ENCODE measurements around the gene UFC1.

Gene UFC1

DNA sequence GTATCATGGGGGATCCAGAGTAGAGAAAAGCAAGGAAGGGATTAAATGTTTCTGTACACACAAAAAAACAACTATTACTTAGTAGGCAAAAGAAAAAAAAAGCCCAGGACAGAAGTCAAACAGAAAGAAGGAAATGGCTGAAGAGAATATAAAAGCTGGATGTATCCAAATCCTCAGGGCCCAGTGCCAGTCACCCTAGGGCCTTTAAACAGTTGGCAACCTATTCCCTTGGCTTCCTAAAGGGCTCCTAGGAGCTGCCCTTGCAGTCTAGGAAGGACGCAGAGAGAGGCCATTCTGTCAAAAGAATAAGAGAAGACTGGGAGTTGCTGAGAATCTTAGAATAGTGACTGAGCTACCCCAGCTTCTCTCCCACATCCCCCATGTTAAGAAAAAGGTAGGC, 18.6 kb downstream of the UFC1 start:
- Histone ChIP-seq H3K9ac (no peak overlapping the region; the same call in 1 of the 2 replicates), H4K20me1 (ENCODE audit: insufficient read depth) (no peaks in the 10 kb centered on the region), H3K4me2 (no peak overlapping the region)

DNA sequence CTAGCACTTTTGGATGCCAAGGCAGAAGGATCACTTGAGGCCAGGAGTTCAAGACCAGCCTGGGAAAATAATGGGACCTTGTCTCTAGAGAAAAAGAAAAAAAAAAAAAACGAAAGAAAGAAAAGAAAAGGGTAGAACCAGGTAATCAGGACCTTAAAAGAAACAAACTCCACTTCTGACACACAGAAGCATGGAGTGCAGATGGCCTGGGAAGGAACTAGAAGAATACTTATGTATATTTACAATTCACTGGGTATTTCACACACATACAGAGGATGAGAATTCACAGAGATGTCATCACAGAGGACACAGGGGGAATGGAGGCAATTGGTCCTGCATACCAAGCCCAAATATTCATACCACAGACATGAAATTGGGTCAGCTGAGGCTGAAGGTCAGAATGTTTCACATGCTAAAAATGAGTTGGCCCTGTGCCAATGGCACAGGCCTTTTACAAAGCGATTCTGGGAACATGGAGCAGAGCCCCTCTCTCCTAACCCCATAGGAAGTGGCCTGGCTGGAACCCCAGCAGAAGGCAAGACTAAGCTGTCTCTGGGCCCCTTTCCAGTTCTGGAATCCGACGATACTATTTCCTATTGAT, 19.1 kb downstream of the UFC1 start:
- no peaks in the 10 kb centered on the region for H4K20me1 ChIP-seq (ENCODE audit: insufficient read depth)
- peak overlapping the region; percentile 37 for H3K4me2 ChIP-seq
- H3K27me3 ChIP-seq (ENCODE audit: insufficient read depth, low read depth) = no peaks in the 10 kb centered on the region
- peaks cover 54% of the 10 kb centered on the region for H3K4me1 ChIP-seq (ENCODE audit: low read depth, poor library complexity, severe bottlenecking)
- H3K27ac ChIP-seq = no peak overlapping the region
- H3K9ac ChIP-seq = no peak overlapping the region; the same call in 1 of the 2 replicates
- TF ChIP-seq, protein P1, sequence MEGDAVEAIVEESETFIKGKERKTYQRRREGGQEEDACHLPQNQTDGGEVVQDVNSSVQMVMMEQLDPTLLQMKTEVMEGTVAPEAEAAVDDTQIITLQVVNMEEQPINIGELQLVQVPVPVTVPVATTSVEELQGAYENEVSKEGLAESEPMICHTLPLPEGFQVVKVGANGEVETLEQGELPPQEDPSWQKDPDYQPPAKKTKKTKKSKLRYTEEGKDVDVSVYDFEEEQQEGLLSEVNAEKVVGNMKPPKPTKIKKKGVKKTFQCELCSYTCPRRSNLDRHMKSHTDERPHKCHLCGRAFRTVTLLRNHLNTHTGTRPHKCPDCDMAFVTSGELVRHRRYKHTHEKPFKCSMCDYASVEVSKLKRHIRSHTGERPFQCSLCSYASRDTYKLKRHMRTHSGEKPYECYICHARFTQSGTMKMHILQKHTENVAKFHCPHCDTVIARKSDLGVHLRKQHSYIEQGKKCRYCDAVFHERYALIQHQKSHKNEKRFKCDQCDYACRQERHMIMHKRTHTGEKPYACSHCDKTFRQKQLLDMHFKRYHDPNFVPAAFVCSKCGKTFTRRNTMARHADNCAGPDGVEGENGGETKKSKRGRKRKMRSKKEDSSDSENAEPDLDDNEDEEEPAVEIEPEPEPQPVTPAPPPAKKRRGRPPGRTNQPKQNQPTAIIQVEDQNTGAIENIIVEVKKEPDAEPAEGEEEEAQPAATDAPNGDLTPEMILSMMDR (conservative IDR thresholded peaks at IDR 0.05; ENCODE audit: low read depth, low read length) = peak; percentile 17; the same call in 1 of the 2 replicates
- H3K36me3 ChIP-seq (ENCODE audit: insufficient read depth) = peaks cover 31% of the 10 kb centered on the region; the same call in 1 of the 2 replicates
- H3K79me2 ChIP-seq (ENCODE audit: insufficient read depth, low read depth) = peaks cover 40% of the 10 kb centered on the region
- H2AFZ ChIP-seq (ENCODE audit: low read depth) = no peak overlapping the region
- H3K4me3 ChIP-seq (IDR thresholded peaks at IDR 0.05; ENCODE audit: insufficient read depth, low read depth, low read length) = peak overlapping the region; percentile 40

More for the DNA sequence above, 18.6 kb downstream of the UFC1 start:
- Histone ChIP-seq H3K4me3 (IDR thresholded peaks at IDR 0.05; ENCODE audit: insufficient read depth, low read depth, low read length) (peak overlapping the region; percentile 40), H3K27ac (no peak overlapping the region; the same call in 1 of the 2 replicates), H3K4me1 (ENCODE audit: low read depth, poor library complexity, severe bottlenecking) (peaks cover 55% of the 10 kb centered on the region), H3K36me3 (ENCODE audit: insufficient read depth) (peaks cover 31% of the 10 kb centered on the region; the same call in 1 of the 2 replicates), H2AFZ (ENCODE audit: low read depth) (no peak overlapping the region), H3K79me2 (ENCODE audit: insufficient read depth, low read depth) (peaks cover 40% of the 10 kb centered on the region), H3K27me3 (ENCODE audit: insufficient read depth, low read depth) (no peaks in the 10 kb centered on the region)
- TF ChIP-seq, protein P1 (conservative IDR thresholded peaks at IDR 0.05; ENCODE audit: low read depth, low read length) = no peak

DNA sequence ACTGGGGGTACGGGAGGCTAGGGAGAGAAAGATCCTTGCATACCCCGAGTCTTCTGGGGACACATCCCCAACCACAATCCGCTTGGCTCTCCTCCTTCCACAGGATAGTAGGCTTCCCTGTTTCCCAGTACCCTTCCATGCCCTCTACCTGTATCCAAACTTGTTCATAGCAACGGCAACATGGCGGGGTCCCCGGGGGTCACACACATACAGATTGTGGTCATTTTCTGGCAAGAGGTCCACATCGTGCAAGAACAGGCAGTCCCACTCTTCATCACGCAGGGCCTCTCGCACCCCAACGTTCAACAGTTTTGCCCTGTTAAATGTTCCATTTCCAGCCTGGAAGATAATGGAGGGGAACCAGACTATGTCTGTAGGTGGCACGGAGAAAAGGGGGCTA, 19.9 kb downstream of the UFC1 start:
- Histone ChIP-seq H3K27ac (no peak overlapping the region), H3K27me3 (ENCODE audit: insufficient read depth, low read depth) (no peaks in the 10 kb centered on the region), H2AFZ (ENCODE audit: low read depth) (no peak overlapping the region), H4K20me1 (ENCODE audit: insufficient read depth) (no peaks in the 10 kb centered on the region), H3K4me2 (no peak overlapping the region; the same call in 1 of the 2 replicates), H3K4me1 (ENCODE audit: low read depth, poor library complexity, severe bottlenecking) (peaks cover 58% of the 10 kb centered on the region), H3K79me2 (ENCODE audit: insufficient read depth, low read depth) (peaks cover 40% of the 10 kb centered on the region), H3K4me3 (IDR thresholded peaks at IDR 0.05; ENCODE audit: insufficient read depth, low read depth, low read length) (no peak overlapping the region), H3K9ac (no peak overlapping the region), H3K36me3 (ENCODE audit: insufficient read depth) (peaks cover 31% of the 10 kb centered on the region; the same call in 1 of the 2 replicates)
- TF ChIP-seq, protein P1 (conservative IDR thresholded peaks at IDR 0.05; ENCODE audit: low read depth, low read length) = no peak

DNA sequence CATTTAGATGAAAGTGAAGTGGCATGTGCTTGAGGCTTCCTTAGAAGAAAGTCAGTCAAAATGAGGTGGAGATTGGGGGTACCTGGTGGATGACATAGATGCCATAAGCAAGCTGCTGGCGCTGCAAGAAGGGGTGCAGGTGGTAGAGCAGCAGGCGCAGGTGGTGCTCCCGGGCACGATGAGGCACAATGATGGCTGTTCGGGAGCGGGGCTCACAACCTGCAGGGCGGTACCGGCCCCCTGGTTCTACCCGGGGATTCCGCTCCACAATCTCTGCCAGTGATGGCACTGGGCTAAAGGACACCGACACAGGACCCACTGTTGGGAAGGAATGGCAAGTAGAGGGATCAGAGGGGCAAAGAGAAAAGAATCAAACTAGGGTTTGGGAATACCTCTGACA, 21.1 kb downstream of the UFC1 start:
- TF ChIP-seq, protein P1 (conservative IDR thresholded peaks at IDR 0.05; ENCODE audit: low read depth, low read length) = no peak
- Histone ChIP-seq H3K9ac (no peak overlapping the region), H3K79me2 (ENCODE audit: insufficient read depth, low read depth) (peaks cover 40% of the 10 kb centered on the region), H3K4me3 (IDR thresholded peaks at IDR 0.05; ENCODE audit: insufficient read depth, low read depth, low read length) (no peak overlapping the region), H2AFZ (ENCODE audit: low read depth) (no peak overlapping the region), H3K36me3 (ENCODE audit: insufficient read depth) (peaks cover 31% of the 10 kb centered on the region; the same call in 1 of the 2 replicates), H3K27me3 (ENCODE audit: insufficient read depth, low read depth) (no peaks in the 10 kb centered on the region), H3K4me2 (peak overlapping the region; percentile 95), H3K27ac (no peak overlapping the region), H4K20me1 (ENCODE audit: insufficient read depth) (no peaks in the 10 kb centered on the region), H3K4me1 (ENCODE audit: low read depth, poor library complexity, severe bottlenecking) (peaks cover 58% of the 10 kb centered on the region)

Data from KMS-11 (cell line).